CD4-positive, alpha-beta T cell treated with Interleukin-21 for 1 hour (primary cell): ENCODE measurements around the gene CTDSPL2.
"Not testable (repeated sequence)": the region's sequence is repeated elsewhere in the genome, so short reads cannot be mapped to it uniquely, and the experiment has no call there.

ENCODE experiments used
- DNase-seq: peaks from one replicate; pipeline ENCODE4 v3.0.0-alpha.2; 2020

The CTDSPL2 gene

GRCh38 chr15:44426975-44427755, at the start of gene CTDSPL2:
TSS of gene CTDSPL2 (plus strand) at chr15:44427629. CDS start at chr15:44459015, 31,386 bp downstream.
- DNase-seq, result peak; percentile 95

DNA sequence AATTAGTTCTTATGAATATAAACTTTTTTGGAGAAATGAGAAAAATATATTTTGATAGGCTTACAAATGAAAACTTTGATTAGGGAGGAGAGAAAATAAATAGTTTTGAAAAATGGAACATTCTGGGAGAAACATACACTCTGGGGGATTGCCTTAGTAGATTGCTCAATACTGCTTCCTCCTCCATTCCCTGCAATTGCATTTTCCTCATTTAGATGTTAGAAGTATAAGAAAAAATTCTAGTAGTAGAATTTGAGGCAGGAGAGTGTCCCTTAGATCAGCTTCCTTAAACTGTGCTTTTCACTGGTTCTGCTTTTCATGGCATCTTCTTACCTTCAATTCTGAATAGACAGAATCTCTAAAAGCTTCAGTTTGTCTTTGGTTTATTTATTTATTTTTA, 46.2 kb upstream of the CTDSPL2 start:
- DNase-seq, result no peak

DNA sequence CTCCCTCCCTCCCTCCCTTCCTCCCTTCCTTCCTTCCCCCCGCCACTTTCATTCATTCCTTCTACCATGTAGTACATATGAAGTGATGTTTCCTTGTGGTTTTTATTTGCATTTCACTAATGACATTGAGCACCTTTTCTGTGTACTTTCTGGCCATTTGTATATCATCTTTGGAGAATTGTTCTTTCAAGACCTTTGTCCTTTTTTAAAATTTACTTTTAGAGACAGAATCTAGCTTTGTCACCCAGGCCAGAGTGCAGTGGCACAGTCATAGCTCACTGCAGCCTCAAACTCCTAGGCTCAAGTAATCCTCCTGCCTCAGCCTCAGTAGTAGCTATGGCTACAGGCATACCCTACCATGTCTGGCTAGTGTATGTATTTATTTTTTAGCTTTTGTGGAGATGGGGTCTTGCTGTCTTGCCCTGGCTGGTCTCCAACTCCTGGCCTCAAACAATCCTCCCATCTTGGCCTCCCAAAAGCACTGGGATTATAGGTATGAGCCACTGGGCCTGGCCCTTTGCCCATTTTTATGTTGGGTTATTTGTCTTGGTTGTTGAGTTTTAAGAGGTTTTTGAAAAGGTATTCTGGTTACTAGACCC, 42.0 kb upstream of the CTDSPL2 start:
- no peak for DNase-seq

- no peak for DNase-seq
Observed at GRCh38 chr15:44394062-44394461, 33.4 kb upstream of the CTDSPL2 start.

DNA sequence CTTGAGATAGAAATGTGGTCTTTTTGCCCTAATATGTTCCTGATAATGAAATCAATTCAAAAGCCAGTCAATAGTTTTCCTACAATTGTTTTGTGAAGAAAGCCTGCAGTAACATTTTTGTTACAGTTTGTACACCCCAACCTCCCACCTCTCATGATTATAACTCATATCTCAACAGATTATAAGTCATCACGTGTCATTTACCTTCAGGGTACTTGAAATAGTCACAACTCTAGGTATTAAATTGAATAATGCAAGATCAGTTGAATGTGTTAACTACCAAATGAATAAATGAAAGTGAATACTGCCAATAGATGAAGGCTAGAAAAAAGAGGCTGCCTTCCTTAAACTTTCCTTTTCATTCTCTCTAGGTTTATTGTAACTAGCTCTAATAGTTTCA, 32.9 kb upstream of the CTDSPL2 start:
- DNase-seq, result no peak

DNA sequence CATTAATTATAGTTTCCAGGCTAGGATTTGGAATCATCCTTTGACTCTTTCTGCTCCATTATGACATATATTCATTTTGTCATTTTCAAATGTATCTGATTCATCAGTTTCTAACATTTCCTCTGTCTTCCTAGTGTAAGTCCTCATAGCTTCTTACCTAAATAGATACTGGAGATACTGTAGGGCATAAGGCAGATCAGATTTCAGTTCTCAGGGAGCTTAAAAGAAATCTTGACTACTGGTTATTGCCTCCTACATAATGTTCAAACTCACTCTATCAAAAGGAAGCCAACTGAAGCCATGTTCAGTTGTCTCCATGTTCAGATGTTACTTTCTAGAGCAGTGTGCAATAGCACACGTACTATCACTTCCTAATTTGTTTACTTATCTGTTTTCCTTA, 29.6 kb upstream of the CTDSPL2 start:
- no peak for DNase-seq

DNA sequence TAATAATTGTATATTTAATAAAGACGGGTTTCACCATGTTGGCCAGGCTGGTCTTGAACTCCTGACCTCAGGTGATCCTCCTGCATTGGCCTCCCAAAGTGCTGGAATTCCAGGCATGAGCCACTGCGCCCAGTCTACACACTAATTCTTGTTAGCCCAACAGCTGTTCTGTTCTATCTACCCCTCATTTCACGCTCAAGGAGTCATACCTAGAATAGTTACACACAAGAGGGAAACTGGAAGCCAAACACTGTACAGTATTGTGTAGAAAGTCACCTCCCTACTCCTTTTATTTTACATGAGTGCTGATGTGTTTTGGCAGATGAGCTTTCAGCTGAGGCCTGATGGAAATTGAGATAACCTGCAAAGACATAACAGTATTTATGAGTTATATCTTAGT, 13.4 kb upstream of the CTDSPL2 start:
- DNase-seq, result no peak

DNA sequence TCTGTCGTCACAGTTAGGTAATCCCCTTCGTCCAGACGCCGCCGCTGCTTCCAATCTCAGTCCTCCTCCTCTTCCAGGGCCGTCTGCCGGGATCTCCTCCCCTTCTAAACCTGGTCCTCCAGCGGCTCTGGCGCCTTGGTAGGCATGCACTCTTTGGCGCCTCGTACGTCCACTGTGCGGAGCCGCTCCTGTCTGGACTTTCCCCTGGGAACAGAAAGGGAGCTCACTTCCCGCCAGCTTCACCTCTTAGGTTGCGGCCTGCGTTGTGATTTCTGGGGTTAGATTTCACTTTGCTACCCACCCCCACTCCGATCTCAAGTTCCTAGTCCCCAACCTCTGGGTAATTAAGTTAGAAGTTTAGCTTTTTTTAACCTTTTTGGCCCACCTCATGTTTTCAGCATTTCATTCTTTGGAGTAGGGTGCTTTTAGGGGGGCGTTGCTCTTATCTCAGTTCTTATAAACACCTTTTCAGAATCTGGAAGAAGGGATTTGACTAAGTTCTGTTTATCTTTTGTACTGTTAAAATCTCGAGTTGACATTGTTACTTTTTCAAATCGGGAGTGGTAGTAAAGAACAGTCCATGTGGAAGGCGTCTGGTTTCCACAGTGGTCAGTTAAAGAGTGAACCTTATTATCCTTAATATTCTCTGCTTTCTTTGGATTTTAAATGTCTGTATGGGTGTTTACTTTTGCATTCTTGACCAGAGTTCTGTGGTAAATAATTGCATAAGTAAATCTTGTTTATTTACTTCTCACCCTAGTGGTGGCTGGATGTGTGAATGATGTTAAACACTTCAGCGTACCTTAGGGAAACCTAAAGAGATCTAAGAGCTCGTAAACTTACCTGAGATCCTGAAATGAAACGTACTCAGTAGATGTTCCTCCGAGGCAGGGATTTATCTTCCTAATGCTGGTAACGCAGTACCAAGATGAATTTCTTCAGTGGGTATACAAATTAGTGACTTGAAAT, 611 bp downstream of the CTDSPL2 start:
- peak; percentile 34 for DNase-seq

- no peak for DNase-seq
Observed at GRCh38 chr15:44435893-44436667, 8.7 kb downstream of the CTDSPL2 start.

GRCh38 chr15:44438402-44438801, 11.0 kb downstream of the CTDSPL2 start:
- DNase-seq, result no peak

GRCh38 chr15:44441095-44441501, 13.7 kb downstream of the CTDSPL2 start:
- DNase-seq, result no peak

- DNase-seq, result no peak
Observed at GRCh38 chr15:44443515-44443914, 16.1 kb downstream of the CTDSPL2 start.

DNA sequence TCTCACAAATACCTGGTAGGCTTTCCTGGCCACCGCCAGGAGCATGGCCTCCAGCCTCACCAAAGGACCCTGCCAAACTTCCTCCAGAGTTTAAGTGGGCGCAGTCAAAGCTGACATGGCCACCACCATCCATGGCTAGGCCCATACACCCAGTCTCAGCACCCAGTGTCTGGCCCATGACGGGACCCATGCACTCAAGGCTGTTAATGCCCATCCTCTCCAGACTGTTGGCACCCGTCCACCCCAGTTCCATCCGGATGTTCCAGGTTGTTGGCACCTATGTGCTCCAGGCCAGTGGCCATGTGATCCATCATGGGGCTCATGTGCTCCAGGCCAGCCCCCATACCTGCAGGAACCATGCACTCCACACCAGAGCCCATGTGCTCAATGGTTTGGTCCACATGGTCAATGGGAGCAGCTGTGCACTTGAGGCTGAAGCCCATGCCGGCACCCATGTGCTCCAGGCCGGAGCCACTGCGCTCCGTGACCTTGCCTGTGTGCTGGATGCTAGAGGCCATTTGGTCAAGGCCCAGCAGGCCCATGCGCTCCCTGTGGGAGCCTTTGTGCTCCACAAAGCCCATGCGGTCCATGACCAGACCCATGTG, 20.4 kb downstream of the CTDSPL2 start:
- no peak for DNase-seq

DNA sequence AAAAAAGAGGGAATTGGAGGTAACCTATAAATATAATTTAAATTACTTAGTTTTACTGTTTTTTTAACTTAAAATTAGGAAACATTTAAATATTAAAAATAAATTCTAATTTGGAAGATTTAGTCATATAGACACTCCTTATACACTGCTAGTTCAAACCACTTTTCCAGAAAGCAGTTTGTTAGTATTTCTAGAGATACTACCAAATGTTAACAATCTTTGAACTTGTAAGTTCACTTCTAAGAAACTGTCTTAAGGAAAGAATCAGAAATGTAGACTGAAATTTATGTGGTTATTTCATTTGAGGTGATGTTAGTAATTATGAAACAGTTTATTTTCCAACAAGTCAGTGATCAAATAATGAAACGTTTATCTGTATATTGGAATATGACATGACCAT, 22.7 kb downstream of the CTDSPL2 start:
- no peak for DNase-seq

DNA sequence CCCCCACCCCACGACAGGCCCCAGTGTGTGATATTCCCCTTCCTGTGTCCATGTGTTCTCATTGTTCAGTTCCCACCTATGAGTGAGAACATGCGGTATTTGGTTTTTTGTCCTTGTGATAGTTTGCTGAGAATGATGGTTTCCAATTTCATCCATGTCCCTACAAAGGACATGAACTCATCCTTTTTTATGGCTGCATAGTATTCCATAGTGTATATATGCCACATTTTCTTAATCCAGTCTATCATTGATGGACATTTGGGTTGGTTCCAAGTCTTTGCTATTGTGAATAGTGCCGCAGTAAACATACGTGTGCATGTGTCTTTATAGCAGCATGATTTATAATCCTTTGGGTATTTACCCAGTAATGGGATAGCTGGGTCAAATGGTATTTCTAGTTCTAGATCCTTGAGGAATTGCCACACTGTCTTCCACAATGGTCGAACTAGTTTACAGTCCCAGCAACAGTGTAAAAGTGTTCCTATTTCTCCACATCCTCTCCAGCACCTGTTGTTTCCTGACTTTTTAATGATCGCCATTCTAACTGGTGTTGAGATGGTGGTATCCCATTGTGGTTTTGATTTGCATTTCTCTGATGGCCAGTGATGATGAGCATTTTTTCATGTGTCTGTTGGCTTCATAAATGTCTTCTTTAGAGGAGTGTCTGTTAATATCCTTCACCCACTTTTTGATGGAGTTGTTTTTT, 26.3 kb downstream of the CTDSPL2 start:
- not testable (repeated sequence) for DNase-seq

DNA sequence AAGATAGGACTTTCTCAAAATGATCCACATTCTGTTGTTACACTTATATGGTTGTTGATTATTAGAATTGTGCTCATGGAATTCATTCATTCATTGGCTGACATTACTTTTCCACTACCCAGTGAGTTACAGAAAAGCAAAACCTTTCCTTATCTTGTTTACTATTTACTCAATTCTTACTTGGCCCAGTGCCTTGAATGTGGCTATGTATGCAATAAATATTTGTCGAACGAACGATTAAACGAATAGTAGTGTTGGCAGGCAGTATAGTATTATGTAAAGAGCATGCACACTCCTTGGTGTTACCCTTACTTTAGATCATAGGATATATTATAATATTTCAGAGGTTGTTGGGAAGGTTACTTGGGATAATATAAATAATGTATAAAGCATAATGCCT, 31.0 kb downstream of the CTDSPL2 start:
- no peak for DNase-seq

DNA sequence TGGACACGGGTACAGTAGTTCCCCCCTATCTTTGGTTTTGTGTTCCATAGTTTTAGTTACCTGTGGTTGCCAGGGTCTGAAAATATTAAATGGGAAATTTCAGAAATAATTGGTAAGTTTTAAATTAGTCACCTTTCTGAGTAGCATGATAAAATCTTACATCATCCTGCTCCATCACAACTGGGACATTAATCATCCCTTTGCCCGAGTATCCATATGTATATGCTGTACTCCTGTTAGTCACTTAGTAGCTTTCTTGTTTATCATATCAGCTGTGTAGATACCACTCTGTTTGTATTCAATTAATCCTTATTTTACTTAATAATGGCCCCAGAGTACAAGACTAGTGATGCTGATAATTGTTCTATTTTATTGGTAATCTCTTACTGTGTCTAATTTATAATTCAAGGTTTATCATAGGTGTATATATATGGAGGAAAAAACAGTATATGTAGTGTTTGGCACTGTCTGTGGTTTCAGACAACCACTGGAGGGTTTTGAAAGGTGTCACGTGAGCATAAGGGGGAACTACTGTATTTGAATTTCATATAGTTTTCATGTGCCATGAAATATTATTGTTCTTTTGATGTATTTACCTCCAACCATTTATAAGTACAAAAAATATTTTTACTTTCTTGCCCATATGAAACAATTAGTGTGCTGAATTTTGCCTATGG, 41.4 kb downstream of the CTDSPL2 start:
- no peak for DNase-seq

GRCh38 chr15:44471885-44472455, 44.5 kb downstream of the CTDSPL2 start:
- no peak for DNase-seq

DNA sequence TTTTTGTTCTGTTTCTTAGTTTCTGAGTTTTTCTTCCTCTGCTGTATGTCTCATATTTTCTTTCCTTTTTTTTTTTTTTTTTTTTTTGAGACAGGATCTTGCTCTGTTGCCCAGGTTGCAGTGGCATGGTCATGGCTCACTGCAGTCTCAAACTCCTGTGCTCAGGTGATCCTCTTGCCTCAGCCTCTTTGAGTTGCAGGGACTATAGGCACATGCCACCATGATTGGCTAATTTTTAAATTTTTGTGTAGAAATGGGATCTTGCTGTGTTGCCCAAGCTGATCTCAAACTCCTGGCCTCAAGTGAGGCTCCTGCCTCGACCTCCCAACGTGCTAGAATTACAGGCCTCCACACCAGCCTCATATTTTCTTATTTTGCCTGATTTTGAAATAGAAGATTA, 51.9 kb downstream of the CTDSPL2 start:
- DNase-seq, result no peak

DNA sequence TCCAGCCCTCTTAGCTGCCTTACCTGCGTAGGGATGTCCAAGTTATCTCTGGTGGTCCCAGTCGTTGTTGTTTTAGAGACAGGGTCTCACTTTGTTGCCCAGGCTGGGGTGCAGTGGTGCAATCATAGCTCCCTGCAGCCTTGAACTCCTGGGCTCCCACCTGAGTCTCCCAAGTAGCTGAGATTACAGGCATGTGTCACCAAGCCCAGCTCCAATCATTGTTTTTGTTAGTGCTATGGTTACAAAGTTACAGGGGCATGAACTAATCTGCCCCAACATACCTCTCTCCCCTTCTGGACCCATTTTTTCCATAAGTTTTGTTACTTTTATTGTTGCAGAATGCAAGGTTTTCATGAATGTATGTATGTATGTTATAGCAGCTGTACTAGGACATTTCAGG, 54.7 kb downstream of the CTDSPL2 start:
- DNase-seq, result no peak

GRCh38 chr15:44485880-44486279, 58.5 kb downstream of the CTDSPL2 start:
- DNase-seq, result no peak
